H1 (cell line): ENCODE data around the gene TRAPPC2L.

ENCODE experiments used
- CTCF ChIP-seq, 3 experiments: IDR thresholded peaks; 1 replicate in 2 of 3; 2 replicates in 1 of 3; pipeline versions ENCODE4 v1.5.1 to v1.6.1; 2011; ENCODE audit warnings: low read length in 3 of 3, mild to moderate bottlenecking in 3 of 3, inconsistent platforms in 2 of 3, low read depth in 1 of 3, moderate library complexity in 1 of 3; ENCODE audit not compliant: insufficient read depth in 1 of 3; ENCODE audit errors: control extremely low read depth in 1 of 3
- POLR2AphosphoS5 ChIP-seq: IDR thresholded peaks from 2 replicates; pipeline ENCODE4 v1.6.1; 2011; ENCODE audit warnings: low read depth, low read length

DNA sequence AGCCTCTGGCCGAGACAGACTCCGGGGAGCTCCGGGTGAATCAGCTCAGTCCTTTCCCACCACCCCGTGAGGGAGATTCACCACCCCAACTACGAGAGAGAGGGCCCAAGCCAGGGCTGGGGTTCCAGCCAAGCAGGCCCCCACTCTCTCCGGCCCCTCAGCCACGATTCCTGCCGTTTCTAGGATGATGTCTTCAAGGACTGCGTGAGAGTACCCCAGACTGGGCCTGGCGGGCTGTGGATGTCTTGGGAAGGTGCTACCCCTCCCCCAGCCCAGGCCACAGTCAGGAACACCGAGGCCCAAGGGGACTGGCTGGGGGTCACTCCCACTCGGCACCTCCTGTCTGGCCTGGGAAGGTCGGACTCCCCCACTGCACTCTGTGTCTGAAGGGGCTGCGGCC, 31.1 kb downstream of the TRAPPC2L start:
- TF ChIP-seq POLR2AphosphoS5 (no peak), CTCF (IDR thresholded peaks at IDR 0.05; ENCODE audit: control extremely low read depth in 1 of 3, insufficient read depth in 1 of 3, low read depth in 1 of 3, low read length in 3 of 3) (no peak)
